ELR (cell line): Measurements from ENCODE around the gene BCAS3.
"Not testable (repeated sequence)": the region's sequence is repeated elsewhere in the genome, so short reads cannot be mapped to it uniquely, and the experiment has no call there.

Experiments used
- DNase-seq: peaks from one replicate; pipeline ENCODE4 v3.0.0-alpha.2; 2015; ENCODE audit warnings: low read depth

The BCAS3 gene

GRCh38 chr17:61129267-61130254 is 451.9 kb downstream of the BCAS3 start:
- DNase-seq = peak; percentile 57

- DNase-seq = no peak
Observed at GRCh38 chr17:61130330-61130729, 452.7 kb downstream of the BCAS3 start.

GRCh38 chr17:61131585-61131984 is 453.9 kb downstream of the BCAS3 start:
- no peak for DNase-seq

GRCh38 chr17:61132524-61132923 is 454.9 kb downstream of the BCAS3 start:
- DNase-seq = no peak

GRCh38 chr17:61133853-61134252 is 456.2 kb downstream of the BCAS3 start:
- DNase-seq = no peak

GRCh38 chr17:61134551-61135235 is 457.0 kb downstream of the BCAS3 start:
- DNase-seq = no peak

- DNase-seq = no peak
Observed at GRCh38 chr17:61135782-61136181, 458.1 kb downstream of the BCAS3 start.

- no peak for DNase-seq
Observed at GRCh38 chr17:61136296-61136695, 458.6 kb downstream of the BCAS3 start.

- peak; percentile 89 for DNase-seq
Observed at GRCh38 chr17:61139219-61139618, 461.6 kb downstream of the BCAS3 start.

GRCh38 chr17:61140081-61140786 is 462.6 kb downstream of the BCAS3 start:
- no peak for DNase-seq

- no peak for DNase-seq
Observed at GRCh38 chr17:61143026-61143425, 465.4 kb downstream of the BCAS3 start.

GRCh38 chr17:61144137-61144536 is 466.5 kb downstream of the BCAS3 start:
- DNase-seq = no peak

GRCh38 chr17:61144617-61145564 is 467.2 kb downstream of the BCAS3 start:
- no peak for DNase-seq

- DNase-seq = not testable (repeated sequence)
Observed at GRCh38 chr17:61146833-61147232, 469.2 kb downstream of the BCAS3 start.

- DNase-seq = no peak
Observed at GRCh38 chr17:61149106-61149825, 471.6 kb downstream of the BCAS3 start.

GRCh38 chr17:61149862-61150362 is 472.3 kb downstream of the BCAS3 start:
- DNase-seq = no peak

- peak; percentile 15 for DNase-seq
Observed at GRCh38 chr17:61150686-61151299, 473.1 kb downstream of the BCAS3 start.

GRCh38 chr17:61152898-61153297 is 475.2 kb downstream of the BCAS3 start:
- DNase-seq = no peak

- DNase-seq = no peak
Observed at GRCh38 chr17:61155590-61156237, 478.1 kb downstream of the BCAS3 start.
